ENCODE data around the gene OR4D2. TPM values are rescaled to one million over a fixed set of nuclear protein-coding genes. Genes with fewer than 3 reads are reported as not detected.
"Not testable (repeated sequence)": the region's sequence is repeated elsewhere in the genome, so short reads cannot be mapped to it uniquely, and the experiment has no call there.

OR4D2 gene
- polyA plus RNA-seq, 3 donors, result not detected

DNA sequence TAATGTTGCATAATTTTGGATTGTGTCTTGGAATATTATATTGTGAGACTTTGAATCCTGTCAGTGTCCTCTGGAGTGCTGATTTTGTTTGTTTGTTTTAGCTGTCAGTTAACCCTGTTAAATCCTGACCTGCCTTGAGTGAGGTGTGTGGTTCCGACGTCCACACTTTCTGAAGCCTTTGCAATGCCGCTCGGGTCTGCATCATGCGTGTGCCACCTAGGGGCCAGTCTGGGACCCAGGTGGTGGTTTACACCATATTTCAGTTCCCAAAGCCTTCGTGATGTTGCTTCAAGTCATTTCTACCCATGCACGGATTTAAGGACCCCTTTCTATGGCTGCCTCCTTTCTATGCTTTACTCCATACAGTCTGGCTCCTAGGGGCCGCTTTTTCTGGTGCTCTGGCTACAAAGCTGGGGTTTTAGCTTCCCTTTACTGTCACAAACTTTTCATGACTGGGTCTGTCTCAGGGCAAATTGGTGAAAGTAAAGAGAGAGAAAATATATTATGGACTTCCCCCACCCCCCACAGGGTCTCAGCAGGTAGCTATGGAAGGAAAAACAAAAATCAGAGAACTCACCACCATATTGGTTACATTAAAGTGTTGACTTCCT, 30.0 kb upstream of the OR4D2 start:
- Histone ChIP-seq H3K79me2 (ENCODE audit: insufficient read depth, low read length) (no peaks in the 10 kb centered on the region), H3K27ac (ENCODE audit: low read depth in 1 of 2, low read length in 2 of 2) (no peak overlapping the region), H3K27me3 (ENCODE audit: control insufficient read depth in 2 of 2, insufficient read depth in 2 of 2, low read length in 2 of 2) (peaks cover 18% of the 10 kb centered on the region in 2 donors), H3K4me2 (replicated peaks; ENCODE audit: extremely low read depth, low read length, poor library complexity, severe bottlenecking) (no peak overlapping the region), H3K4me3 (replicated peaks in 1 of 3; ENCODE audit: low read depth in 2 of 3, low read length in 3 of 3) (no peak overlapping the region), H2AFZ (ENCODE audit: insufficient read depth, low read depth, low read length, poor library complexity, severe bottlenecking) (no peak overlapping the region), H3K4me1 (ENCODE audit: control insufficient read depth in 1 of 2, insufficient read depth in 2 of 2, low read length in 2 of 2) (no peaks in the 10 kb centered on the region), H4K20me1 (ENCODE audit: insufficient read depth, low read length) (no peaks in the 10 kb centered on the region), H3K9ac (ENCODE audit: insufficient read depth, low read length, poor library complexity, severe bottlenecking) (no peak overlapping the region), H3K36me3 (replicated peaks in 1 of 2; ENCODE audit: control insufficient read depth in 1 of 2, insufficient read depth in 2 of 2, low read length in 2 of 2) (no peaks in the 10 kb centered on the region), H3K9me3 (replicated peaks in 1 of 2; ENCODE audit: control insufficient read depth in 1 of 2, insufficient read depth in 1 of 2, low read length in 2 of 2) (no peaks in the 10 kb centered on the region)
- Mint-ChIP-seq H3K27me3 (ENCODE audit: low read depth in 3 of 3) (peaks cover 16 to 40% (median 17%) of the 10 kb centered on the region in 3 donors), H3K4me1 (no peaks in the 10 kb centered on the region), H3K9me3 (peaks cover 0 to 5% (median under 1%) of the 10 kb centered on the region in 7 donors), H3K36me3 (no peaks in the 10 kb centered on the region), H3K4me3 (no peak overlapping the region), H3K27ac (no peak overlapping the region)
- DNase-seq, result no peak
- intact Hi-C loops (cut with micrococcal nuclease), result no loop called here
- WGBS (ENCODE audit: insufficient coverage), result 50% methylated on average over 3 of the region's 8 CpGs
- TF ChIP-seq, protein P1, sequence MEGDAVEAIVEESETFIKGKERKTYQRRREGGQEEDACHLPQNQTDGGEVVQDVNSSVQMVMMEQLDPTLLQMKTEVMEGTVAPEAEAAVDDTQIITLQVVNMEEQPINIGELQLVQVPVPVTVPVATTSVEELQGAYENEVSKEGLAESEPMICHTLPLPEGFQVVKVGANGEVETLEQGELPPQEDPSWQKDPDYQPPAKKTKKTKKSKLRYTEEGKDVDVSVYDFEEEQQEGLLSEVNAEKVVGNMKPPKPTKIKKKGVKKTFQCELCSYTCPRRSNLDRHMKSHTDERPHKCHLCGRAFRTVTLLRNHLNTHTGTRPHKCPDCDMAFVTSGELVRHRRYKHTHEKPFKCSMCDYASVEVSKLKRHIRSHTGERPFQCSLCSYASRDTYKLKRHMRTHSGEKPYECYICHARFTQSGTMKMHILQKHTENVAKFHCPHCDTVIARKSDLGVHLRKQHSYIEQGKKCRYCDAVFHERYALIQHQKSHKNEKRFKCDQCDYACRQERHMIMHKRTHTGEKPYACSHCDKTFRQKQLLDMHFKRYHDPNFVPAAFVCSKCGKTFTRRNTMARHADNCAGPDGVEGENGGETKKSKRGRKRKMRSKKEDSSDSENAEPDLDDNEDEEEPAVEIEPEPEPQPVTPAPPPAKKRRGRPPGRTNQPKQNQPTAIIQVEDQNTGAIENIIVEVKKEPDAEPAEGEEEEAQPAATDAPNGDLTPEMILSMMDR (IDR thresholded peaks at IDR 0.05), result no peak

DNA sequence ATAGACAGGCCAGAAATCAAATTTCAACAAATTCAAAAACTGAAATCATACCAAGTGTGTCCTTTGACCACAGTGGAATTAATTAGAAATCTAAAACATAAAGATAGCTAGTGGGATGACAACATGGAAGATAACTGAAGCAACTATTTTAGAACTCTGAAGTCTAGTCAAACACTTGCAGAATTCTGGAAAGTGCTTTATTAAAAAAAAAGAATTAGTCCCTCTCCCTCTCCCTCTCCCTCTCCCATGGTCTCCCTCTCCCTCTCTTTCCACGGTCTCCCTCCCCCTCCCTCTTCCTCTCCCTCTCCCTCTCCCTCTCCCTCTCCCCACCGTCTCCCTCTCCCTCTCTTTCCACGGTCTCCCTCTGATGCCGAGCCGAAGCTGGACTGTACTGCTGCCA, 25.3 kb upstream of the OR4D2 start:
- no peak overlapping the region for H3K9ac ChIP-seq (ENCODE audit: insufficient read depth, low read length, poor library complexity, severe bottlenecking)
- no peaks in the 10 kb centered on the region for H3K79me2 ChIP-seq (ENCODE audit: insufficient read depth, low read length)
- H3K27me3 Mint-ChIP-seq (ENCODE audit: low read depth in 3 of 3), result peaks cover 19 to 36% (median 19%) of the 10 kb centered on the region in 3 donors
- no CpG with 5 or more reads among the region's 5 CpGs for WGBS (ENCODE audit: insufficient coverage)
- no peaks in the 10 kb centered on the region for H3K4me1 Mint-ChIP-seq
- TF ChIP-seq, protein P1 (IDR thresholded peaks at IDR 0.05), result no peak
- H3K4me3 Mint-ChIP-seq, result no peak overlapping the region
- no peaks in the 10 kb centered on the region for H3K36me3 Mint-ChIP-seq
- H3K36me3 ChIP-seq (replicated peaks in 1 of 2; ENCODE audit: control insufficient read depth in 1 of 2, insufficient read depth in 2 of 2, low read length in 2 of 2), result no peaks in the 10 kb centered on the region
- H3K27ac ChIP-seq (ENCODE audit: low read depth in 1 of 2, low read length in 2 of 2), result no peak overlapping the region
- no peak overlapping the region for H2AFZ ChIP-seq (ENCODE audit: insufficient read depth, low read depth, low read length, poor library complexity, severe bottlenecking)
- no peaks in the 10 kb centered on the region for H3K4me1 ChIP-seq (ENCODE audit: control insufficient read depth in 1 of 2, insufficient read depth in 2 of 2, low read length in 2 of 2)
- DNase-seq, result no peak
- H3K9me3 ChIP-seq (replicated peaks in 1 of 2; ENCODE audit: control insufficient read depth in 1 of 2, insufficient read depth in 1 of 2, low read length in 2 of 2), result peaks cover 9 to 24% of the 10 kb centered on the region in 2 donors
- H4K20me1 ChIP-seq (ENCODE audit: insufficient read depth, low read length), result no peaks in the 10 kb centered on the region
- peaks cover 19 to 30% (median 27%) of the 10 kb centered on the region in 7 donors for H3K9me3 Mint-ChIP-seq
- intact Hi-C loops (cut with micrococcal nuclease), result no loop called here
- H3K4me2 ChIP-seq (replicated peaks; ENCODE audit: extremely low read depth, low read length, poor library complexity, severe bottlenecking), result no peak overlapping the region
- peaks cover 12 to 13% of the 10 kb centered on the region in 2 donors for H3K27me3 ChIP-seq (ENCODE audit: control insufficient read depth in 2 of 2, insufficient read depth in 2 of 2, low read length in 2 of 2)
- no peak overlapping the region for H3K27ac Mint-ChIP-seq
- no peak overlapping the region for H3K4me3 ChIP-seq (replicated peaks in 1 of 3; ENCODE audit: low read depth in 2 of 3, low read length in 3 of 3)

DNA sequence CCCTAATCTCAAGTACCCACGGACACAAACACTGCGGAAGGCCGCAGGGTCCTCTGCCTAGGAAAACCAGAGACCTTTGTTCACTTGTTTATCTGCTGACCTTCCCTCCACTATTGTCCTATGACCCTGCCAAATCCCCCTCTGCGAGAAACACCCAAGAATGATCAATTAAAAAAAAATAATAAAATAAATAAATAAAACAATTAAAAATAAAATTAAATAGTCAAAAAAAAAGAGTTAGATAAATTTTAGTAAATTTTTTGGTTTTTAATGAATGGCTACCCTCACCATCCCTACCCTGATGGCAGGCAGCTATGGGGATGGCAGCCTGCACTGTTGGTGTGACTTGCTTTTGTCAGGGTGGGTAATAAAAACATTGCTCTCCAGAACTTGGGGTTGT, 23.4 kb upstream of the OR4D2 start:
- H3K4me1 ChIP-seq (ENCODE audit: control insufficient read depth in 1 of 2, insufficient read depth in 2 of 2, low read length in 2 of 2); DNase-seq; H4K20me1 ChIP-seq (ENCODE audit: insufficient read depth, low read length); H3K4me3 ChIP-seq (replicated peaks in 1 of 3; ENCODE audit: low read depth in 2 of 3, low read length in 3 of 3); H3K4me3 Mint-ChIP-seq; H3K27me3 ChIP-seq (ENCODE audit: control insufficient read depth in 2 of 2, insufficient read depth in 2 of 2, low read length in 2 of 2); intact Hi-C loops (cut with micrococcal nuclease); H3K4me1 Mint-ChIP-seq; H3K36me3 ChIP-seq (replicated peaks in 1 of 2; ENCODE audit: control insufficient read depth in 1 of 2, insufficient read depth in 2 of 2, low read length in 2 of 2); H3K9ac ChIP-seq (ENCODE audit: insufficient read depth, low read length, poor library complexity, severe bottlenecking); H3K4me2 ChIP-seq (replicated peaks; ENCODE audit: extremely low read depth, low read length, poor library complexity, severe bottlenecking); H3K27ac ChIP-seq (ENCODE audit: low read depth in 1 of 2, low read length in 2 of 2); H3K27ac Mint-ChIP-seq; H2AFZ ChIP-seq (ENCODE audit: insufficient read depth, low read depth, low read length, poor library complexity, severe bottlenecking); H3K79me2 ChIP-seq (ENCODE audit: insufficient read depth, low read length); H3K36me3 Mint-ChIP-seq: not testable (repeated sequence)
- peaks cover 15 to 39% (median 17%) of the 10 kb centered on the region in 3 donors for H3K27me3 Mint-ChIP-seq (ENCODE audit: low read depth in 3 of 3)
- no CpG with 5 or more reads among the region's 4 CpGs for WGBS (ENCODE audit: insufficient coverage)
- peaks cover 9 to 24% of the 10 kb centered on the region in 2 donors for H3K9me3 ChIP-seq (replicated peaks in 1 of 2; ENCODE audit: control insufficient read depth in 1 of 2, insufficient read depth in 1 of 2, low read length in 2 of 2)
- H3K9me3 Mint-ChIP-seq, result peaks cover 20 to 31% (median 27%) of the 10 kb centered on the region in 7 donors

Measured in CD14-positive monocyte (primary cell).